GM21390 (cell line): Measurements from ENCODE around the gene PPM1F.

Experiments used
- ATAC-seq: cut with Tn5 transposase; IDR thresholded peaks from one replicate; pipeline ENCODE4 v1.9.1; 2021; ENCODE audit not compliant: unreplicated experiment

Gene PPM1F, protein sequence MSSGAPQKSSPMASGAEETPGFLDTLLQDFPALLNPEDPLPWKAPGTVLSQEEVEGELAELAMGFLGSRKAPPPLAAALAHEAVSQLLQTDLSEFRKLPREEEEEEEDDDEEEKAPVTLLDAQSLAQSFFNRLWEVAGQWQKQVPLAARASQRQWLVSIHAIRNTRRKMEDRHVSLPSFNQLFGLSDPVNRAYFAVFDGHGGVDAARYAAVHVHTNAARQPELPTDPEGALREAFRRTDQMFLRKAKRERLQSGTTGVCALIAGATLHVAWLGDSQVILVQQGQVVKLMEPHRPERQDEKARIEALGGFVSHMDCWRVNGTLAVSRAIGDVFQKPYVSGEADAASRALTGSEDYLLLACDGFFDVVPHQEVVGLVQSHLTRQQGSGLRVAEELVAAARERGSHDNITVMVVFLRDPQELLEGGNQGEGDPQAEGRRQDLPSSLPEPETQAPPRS

DNA sequence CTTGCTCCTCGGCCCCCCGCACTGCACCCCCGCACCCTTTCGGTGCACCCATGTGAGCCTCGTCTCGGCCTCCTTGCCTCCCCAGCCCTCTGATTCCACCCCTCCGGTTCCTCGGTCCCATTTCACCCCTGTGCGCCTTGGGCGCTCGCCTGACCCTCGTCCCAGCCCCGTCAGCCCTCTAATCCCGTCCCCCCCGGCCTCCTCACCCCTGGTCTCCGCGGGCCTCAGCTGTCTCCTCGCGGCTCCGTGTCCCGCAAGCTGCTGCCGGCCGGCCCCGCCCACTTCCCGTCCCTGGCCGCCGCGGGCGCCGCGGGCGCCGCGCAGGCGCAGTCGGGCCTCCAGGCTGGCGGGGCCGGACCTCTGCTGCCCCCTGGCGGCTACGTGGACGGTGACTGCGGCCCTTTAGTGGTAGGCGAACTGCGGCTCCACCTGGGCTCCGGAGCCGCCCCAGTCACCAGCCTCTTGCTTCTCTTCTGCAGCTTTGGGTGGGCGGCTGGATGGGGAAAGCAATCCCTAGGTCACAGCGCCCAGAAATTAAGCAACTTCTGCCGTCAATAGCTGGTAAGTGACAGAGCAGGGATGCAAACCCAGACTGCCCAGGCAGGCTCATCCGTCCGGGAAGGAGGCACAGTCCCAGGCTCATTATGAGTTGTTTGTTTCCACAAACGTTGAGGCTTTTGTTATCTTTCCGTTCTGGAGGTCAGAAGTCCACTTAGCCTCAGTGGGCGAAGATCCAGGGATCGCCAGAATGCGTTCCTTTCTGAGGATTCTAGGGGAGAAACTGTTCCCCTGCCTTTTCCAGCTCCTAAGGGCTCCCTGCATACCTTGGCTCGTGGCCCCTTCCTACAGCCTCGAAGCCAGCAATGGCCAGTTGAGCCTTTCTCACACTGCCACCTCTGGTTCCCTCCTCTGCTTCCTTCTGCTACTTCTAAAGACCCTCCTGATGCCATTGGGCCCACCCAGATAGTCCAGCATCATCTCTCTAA lies at the start of gene PPM1F:
TSS of gene PPM1F (minus strand) at position 263 of the 986 bp plus-strand sequence. CDS start 6,800 bp downstream, outside the sequence.
- ATAC-seq: peak; percentile 61

DNA sequence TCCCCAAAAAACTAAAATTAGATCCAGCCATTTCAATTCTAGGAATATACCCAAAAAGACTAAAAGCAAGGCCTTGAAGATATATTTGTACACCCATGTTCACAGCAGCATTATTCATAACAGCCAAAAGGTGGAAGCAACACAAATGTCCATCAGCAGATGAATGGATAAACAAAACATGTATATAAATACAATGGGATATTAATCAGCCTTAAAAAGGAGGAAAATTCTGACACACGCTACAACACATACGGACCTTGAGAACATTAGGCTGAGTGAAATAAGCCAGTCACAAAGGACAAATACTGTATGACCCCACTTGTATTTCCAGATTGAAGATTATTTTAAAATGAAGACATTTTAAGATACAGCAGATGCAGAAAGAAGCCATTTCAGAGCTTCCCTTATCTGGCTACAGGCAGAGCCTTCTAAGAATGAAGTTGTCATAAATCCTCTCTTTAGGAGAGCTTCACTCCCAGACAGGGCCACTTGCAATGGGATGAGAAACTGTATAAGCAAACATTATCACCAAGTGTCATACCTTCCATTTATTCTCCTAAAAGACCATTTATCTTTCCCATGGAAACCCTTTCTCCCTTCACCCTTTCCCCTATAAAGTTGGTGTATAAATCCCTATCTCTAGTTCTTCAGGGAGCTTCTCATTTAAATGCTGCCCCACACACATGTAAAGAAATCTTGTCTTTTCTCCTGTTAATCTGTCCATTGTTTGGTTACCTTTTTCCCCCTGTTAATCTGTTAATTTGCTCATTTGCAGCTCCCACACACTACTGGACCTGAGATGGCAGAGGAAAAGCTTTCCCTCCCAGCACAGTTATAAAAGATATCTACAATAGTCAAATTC lies 49.2 kb upstream of the PPM1F start:
- no peak for ATAC-seq

DNA sequence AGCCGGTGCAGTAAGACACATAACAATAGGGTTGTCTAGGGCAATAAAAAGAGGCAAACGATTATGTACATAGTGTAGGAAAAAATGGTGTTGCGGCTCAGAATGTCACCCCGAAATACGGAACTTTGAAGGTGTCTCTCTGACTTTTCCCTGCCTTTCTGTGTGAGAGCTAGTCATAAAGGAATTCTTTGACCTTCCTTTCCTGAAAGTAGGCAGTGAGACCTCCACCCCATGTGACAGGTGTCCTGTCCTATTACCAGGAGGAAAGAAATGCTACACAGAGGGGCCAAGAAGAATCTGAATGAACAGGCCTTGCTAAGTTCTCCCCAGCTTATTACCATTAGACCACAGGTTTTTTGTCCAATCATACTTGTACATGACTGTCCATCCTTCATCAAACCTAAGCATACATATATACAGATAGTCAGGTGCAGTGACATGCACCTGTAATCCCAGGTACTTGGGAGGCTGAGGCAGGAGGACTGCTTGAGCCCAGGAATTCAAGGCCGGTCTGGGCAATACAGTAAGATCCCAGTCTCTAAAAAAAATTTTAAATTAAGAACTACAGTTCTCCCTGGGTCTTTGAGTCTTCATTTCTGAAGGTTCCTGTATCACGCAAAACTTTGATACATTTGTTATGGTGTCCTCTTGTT lies 46.1 kb upstream of the PPM1F start:
- ATAC-seq: no peak

DNA sequence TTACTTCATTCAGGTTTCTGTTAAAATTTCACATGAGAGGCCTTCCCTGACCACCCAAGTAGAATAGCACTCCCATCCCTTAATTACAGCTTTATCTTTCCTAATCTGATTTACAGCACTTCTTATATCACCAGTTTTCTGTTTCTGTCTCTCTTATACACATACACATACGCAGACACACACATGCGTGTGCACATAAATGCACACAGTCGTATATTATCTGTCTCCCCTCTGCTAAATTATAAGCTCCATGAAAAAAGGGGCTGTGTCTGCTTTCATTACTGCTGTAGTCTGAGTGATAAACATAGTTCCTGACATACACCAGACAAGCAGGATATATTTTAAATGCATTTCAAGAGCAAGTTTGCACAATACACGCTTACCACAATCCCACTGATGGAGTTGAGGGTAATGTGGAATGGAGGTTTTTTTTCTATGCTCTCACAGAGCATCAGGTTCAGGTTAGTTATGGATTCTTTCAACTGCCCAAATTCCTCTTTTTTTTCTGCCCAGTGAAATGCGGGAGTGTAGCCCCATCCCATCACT lies 43.6 kb upstream of the PPM1F start:
- no peak for ATAC-seq

DNA sequence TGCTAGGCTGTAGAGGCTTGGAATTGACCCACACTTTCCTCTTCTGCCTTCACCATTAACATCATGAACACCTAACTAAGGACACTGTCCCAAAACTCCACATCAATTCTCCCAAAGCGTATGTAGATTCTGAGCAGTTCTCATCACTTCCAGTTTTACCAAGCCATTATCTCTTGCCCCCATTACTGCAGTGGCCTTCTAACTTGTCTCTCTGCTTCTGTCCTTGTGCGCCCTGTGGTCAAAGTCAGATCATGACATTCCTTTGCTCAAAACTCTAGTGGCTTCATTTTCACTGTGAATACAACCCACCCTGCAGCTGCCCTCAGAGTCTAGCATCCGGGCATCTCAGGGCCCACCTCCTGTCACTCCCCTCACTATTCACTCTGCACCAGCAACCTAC lies 43.0 kb upstream of the PPM1F start:
- ATAC-seq: no peak

DNA sequence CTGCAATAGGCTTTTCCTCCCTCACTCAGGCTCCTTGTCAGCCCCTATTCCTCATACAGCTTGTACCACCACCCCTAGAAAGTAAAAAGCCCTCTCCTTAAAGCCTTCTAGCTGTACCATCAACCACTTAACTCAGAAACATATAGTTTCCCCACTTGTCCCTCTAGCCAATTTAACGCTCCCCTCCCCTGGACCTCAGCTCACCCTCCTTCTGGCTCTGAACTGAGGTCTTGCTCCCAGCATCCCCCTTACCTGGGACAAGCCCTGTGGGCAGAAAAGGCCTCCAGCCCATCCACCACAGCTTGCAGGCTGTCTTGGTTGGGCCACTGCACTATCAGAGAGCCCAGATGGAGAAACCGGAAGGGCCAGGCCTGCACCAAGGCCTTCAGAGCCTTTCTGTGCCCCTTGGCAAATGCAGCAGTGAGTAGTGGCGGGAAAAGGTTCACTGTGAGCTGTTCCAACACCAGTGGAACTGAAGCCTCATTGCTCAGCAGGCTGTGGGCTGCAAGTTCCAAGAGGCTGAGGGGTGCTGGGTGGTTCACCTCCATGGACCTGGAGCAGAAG lies 42.3 kb upstream of the PPM1F start:
- ATAC-seq: no peak

DNA sequence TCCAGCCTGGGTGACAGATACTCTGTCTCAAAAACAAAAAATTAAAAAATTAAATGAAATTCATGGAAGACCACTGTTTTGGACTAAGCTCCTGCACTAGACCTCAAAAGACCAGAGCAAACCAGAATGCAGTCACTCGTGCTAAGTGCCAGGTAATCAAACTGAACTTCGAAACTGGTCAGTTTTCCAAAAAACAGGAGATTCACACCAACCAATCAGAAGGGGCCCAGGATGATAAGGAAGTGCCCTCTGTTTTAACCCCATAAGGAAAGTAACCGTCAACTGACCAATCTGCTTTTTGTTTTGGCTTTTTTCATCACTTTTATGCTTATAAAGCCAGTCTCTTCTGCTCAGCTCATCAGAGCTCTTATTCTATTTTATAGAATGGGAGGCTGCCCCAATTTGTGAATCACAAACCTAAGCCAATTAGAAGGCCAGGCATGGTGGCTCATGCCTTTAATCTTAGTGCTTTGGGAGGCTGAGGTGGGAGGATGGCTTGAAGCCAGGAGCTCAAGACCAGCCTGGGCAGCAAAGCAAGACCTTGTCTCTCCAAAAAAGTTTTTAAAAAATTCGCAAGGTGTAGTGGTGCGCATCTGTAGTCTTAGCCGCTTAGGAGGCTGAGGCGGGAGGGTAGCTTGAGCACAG lies 40.1 kb upstream of the PPM1F start:
- no peak for ATAC-seq

DNA sequence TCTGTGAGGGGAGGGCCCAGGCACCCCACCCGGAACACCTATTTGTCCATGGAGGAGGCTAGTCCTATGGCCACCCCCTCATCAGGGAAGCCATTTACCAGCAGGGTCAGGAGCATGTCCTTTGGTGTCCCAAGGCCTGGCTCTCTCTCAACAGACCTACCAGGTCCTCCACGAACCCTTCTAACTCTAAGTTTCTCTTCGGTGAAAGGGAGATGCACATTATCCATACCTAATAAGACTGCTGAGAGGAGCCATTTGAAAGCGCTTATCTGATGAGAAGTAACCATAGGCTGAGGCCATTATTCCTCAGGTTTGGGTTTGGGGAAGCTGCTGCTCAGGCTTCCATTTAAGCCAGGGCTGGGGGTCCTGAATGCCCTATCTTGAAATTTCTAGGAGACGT lies 39.1 kb upstream of the PPM1F start:
- ATAC-seq: no peak

DNA sequence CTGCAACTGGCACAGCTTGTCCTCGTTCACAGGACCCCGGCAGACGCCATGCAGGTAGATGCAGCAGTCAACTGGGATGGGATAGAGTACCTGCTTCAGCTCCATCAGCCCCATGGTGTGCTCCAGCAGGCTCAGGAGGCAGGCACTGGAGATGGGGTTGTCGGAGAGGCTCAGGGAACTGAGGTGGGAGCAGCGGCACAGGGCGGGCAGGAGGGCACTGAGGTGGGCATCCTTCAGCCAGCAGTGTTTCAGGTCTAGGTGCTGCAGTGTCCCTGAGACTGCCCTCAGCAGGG lies 38.6 kb upstream of the PPM1F start:
- ATAC-seq: no peak

DNA sequence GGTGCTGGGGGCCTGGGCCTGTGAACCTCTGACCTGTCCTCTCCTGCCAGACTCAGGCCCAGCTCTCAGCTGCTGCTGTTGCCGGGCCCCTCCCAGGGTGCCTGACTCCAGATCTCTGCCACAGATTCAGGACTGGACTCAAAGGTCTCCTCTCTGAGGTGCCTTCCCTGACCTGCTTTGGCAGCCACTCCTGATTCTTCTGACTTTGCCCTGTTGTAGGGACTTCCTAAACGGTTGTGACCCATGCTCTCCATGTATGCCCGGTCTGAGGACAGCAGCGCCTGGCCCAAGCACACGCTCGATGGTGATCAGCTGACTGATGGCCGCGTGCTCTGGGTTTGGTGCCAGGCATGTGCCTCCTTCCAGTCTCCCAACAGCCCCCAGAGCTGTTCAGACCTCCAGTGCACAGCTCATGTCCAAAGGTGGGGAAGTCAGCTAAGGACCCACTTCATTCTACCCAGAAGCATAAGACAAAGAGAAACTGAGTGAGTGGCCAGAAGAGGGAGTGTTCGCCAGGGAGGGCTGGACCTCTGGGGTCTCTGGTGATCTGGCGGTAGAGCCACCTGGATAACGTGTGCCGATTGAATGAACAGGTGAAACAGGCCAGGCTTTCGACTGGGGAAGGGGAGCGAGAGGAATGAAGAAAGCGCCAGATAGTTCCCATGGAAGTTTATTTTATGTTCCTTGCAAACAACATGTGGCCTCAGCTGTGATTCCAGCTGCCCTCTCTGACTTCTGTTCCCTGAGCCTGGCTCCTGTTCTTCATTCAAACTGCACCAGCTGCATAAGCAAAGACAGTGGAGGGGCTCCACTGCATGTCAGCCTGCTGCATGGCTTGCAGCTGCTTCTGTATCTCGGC lies 38.0 kb upstream of the PPM1F start:
- no peak for ATAC-seq

DNA sequence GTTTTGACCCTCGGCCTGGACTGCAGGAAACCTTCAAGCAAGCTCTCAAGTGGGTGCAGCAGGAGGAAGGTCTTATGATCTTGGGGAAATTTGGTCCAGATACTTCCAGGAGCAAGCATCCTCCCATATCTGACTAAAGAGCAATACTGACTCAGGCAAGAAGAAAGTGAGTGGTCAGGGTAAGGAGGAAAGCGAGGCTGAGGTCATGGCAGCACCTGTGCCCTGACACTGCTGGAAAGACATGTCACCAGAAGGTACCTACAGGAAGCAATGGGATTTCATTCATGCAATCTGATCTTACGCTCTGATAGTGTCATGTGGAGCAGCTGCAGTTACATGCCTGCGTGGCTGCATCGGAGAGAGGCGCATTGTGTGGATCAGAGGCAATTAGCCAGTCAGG lies 36.4 kb upstream of the PPM1F start:
- ATAC-seq: no peak

DNA sequence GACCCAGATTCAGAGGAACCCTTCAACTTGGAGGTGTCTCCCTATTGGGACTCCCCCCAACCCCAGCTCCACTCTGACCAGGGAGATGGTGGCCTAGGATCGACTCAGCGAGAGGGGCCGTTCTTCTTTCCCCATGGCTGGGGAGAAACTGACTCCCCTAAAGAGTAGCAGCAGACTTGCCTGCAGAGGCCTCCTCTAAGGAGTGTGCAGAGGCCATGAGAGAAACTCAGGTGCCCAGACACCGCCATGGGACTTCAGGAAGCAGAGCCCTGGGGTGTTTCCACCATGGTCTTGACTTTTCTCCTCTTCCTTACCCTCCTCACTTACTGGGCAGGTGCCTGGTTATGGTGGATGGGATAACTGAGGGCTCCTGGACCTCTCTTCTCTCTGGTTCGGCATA lies 32.6 kb upstream of the PPM1F start:
- no peak for ATAC-seq

DNA sequence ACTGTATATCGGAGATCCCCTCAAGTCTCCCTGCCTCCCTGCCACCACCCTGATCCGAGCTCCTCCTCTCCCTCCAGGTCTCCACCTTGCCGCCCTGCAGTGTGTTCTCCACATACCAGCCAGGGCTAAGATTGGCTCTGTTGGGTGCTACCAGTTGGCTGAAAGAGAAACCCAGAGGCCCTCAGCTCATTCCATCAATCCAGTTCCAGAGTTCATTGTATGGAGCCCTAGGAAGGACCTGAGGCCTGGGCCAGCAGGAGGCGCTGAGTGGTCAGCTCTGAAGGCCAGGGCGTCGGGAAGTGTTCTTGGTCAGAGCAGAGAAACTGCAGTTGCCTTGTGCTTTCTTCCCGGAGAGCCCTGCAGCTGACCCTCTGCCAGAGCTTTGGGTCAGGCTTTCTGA lies 32.1 kb upstream of the PPM1F start:
- ATAC-seq: no peak

DNA sequence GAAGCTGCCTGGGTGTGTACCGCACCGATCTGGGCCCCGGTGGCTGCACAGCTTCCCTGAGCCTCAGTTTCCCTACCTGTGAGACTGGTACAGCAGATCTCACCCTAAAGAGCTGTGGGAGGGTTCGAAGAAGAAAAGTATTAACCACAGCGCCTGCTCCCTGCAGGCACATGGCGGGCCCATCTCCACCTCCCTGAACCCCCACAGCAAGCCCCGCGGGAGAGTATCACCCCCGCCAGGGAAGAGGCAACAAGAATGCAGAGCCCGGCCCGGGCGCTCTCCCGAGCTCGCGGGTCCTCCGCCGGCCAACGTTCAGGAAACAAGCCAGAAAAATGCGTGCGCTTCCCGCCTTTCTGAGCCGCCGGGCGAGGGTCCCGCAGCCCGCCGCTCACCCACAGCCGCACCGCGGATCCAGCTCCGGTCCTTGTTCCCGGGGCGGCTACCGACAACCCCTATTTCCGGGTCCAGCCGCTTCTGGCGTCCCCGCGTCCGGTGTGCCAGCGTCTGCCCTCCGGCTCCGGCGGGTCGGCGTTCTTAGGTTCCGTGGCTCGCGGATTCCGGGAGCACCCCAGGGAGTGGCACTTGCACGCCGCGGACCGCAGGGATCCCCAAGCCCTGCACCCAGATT lies 29.8 kb upstream of the PPM1F start, which contains the start of gene TOP3B:
TSS of gene TOP3B (minus strand) at position 450 of the 628 bp plus-strand sequence. CDS start 7,078 bp downstream, outside the sequence.
- ATAC-seq: peak; percentile 79

DNA sequence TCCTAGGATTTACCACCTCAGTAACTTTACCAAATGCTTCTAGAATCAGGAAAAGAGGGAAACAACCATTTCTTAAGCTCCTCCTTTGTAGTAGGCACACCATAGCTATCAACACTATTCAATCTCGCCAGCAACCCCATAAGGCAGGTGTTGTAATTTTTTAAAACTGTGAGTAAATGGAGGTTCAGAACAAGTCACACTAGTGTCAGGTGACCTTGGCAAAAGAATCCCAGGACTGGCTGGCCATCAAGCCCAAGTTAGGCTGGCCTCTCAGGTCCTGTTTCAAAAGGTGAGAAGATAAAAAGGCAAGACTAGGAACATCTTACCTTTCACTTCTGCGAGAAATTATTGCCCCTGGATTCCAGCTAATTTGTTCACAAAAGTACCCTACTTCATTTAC lies 29.2 kb upstream of the PPM1F start:
- no peak for ATAC-seq

DNA sequence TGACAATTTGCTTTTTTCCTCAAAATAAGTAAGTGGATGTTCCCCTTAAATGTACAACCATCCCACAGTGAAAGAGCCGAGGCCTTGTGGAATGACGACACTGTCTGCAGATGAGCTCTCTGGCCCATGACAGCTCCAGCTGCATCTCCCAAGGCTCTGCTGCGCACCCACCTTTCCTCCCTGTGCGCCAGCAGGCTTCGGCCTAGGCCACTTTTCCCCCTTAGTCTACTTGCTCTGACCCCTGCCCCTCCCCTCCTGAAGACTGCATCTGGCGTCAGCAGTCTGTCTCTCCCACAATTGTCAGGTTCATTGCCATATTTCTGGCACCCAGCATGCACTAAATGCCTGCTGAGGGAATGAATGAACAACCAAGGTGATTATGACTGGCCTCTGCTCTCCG lies 27.9 kb upstream of the PPM1F start:
- no peak for ATAC-seq

DNA sequence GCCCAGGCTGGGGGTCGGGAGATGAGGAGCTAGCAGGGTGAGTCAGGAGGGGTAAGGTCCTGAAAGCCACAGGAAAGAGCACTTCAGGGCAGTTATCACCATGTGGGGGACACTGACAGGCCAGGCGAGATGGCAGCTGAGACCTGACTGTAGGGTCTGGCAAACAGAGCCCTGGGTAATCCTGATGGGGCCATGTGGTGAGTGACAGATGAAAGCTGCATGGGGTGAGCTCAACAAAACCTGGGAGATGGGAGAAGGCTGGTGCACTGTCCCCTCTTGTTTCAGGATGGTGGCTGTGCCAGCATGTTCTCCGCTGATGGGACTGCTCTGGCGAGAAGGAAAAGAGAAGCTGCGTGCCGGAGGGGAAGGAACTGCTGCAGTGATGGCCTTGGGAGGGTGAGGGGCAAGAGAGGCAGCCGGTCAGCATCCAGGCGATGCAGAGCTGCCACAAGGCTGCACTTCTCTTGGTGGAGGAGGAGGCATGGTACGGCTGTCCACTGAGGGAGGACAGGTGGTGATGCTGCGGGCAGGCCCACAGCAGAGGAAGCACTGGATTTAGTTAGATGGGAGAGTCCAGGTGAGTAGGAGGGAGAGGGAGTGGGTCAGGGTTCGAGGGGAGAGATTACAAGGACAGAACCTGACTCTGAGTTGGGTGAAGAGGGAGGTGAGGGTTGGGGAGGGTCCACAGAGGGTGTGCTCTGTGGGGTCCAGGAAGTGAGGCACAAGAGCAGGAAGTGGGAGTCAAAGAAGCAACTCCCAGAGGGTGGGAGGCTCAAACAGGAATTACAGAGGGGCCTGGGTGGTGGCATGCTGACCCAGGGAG lies 26.1 kb upstream of the PPM1F start:
- ATAC-seq: no peak
